GM19463 (cell line): Measurements from ENCODE around the gene MYLK.
"Not testable (repeated sequence)": the region's sequence is repeated elsewhere in the genome, so short reads cannot be mapped to it uniquely, and the experiment has no call there.

Source experiments
- ATAC-seq: cut with Tn5 transposase; IDR thresholded peaks from one replicate; pipeline ENCODE4 v1.9.1; 2021; ENCODE audit warnings: mild to moderate bottlenecking, moderate library complexity; ENCODE audit not compliant: unreplicated experiment

MYLK gene

GRCh38 chr3:123753286-123753685 lies 130.8 kb downstream of the MYLK start:
- no peak for ATAC-seq

DNA sequence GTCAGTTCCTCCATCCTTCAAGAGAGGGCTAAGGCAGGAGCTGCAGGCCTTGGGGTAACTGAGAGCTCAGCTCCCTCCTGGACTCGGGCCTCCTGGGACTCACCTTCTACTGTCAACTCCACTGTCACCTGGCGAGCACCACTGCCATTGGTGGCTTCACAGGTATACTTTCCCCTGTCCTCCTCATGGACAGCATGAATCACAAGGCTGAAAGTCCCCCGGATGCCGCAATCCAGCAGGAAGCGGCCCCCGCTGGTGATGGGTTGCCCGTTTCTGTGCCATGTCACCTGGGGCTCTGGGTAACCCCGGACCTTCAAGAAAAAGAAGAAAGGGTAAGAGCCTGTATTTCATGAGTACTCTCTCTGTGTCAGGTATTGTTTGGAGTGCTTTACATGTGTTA lies 131.9 kb downstream of the MYLK start:
- no peak for ATAC-seq

- ATAC-seq: no peak
These were observed 132.7 kb downstream of the MYLK start for GRCh38 chr3:123751433-123751832.

GRCh38 chr3:123750659-123751420 lies 133.3 kb downstream of the MYLK start:
- ATAC-seq: no peak

DNA sequence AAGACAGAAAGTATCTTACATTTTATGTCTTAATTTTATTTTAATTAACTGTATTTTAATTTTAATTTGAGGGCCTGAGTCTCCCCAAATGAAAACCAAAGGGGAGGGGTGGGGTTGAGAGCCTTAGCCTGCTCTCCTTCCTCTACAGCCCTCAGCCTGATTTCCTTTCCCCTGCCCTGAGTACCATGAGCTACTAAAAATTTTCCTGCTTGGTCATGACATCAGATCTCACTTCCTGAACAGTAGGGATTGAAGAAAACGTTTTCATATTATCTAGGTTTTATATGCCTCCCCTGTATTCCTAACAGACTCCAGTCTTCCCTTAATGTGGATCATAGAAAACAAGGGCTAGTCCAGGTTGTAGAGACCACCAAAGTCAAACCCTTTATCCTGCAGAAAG lies 133.9 kb downstream of the MYLK start:
- ATAC-seq: no peak

DNA sequence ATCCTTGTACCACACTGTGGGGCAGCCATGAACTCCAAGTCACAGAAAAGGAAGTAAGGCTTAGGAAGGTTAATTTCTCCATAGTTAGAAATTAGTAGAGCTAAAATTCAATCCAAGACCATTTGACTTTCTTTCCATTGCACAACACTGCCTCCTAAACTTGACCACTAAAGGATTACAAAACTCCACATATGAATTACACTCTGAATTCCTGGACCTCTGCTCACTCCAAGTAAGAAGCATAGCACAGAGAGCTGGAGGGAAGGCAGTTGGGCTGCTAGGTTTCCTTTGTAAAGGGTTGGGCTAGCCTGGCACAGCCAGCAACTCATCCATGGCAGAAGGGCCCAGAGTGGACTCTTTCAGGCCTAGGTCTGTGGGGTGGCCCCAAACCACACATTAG lies 134.4 kb downstream of the MYLK start:
- no peak for ATAC-seq

- ATAC-seq: no peak
These were observed 138.8 kb downstream of the MYLK start for GRCh38 chr3:123745184-123745855.

DNA sequence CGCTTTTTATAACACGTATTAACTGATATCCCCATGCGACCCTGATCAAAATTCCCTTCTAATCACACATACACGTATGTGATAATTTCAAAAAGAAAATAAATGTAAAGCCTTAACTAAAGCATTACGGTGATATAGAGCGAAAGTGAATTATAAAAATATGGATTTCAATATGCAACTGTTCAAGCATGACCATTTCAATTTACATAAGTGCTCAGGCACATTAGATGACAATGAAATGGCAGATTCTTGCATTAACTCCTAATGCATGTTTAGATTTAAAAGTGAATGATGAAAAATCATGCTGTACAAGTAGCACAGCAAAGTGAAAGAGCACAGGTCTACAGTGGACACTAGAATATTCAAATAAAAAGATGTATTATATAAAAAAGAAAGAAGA lies 140.1 kb downstream of the MYLK start:
- no peak for ATAC-seq

DNA sequence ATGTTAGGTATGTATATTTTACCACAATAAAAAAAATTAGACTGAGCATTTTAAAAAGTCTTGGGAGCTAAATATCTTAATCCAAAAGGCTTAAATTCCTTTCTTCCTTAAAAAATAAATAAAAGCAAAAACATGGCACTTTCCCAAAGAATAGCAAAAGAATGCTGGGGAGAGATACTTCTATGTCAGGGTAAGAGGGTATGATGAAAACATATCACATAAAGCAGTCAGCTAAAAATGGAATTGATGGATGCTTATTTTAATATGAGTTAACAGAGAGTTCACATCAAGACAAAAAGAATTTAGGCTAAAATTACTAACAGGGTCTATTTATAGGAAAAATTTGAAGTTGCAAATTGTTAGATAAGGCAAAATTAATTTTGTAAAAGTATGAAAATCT lies 141.0 kb downstream of the MYLK start:
- no peak for ATAC-seq

GRCh38 chr3:123741041-123741511 lies 143.1 kb downstream of the MYLK start:
- no peak for ATAC-seq

DNA sequence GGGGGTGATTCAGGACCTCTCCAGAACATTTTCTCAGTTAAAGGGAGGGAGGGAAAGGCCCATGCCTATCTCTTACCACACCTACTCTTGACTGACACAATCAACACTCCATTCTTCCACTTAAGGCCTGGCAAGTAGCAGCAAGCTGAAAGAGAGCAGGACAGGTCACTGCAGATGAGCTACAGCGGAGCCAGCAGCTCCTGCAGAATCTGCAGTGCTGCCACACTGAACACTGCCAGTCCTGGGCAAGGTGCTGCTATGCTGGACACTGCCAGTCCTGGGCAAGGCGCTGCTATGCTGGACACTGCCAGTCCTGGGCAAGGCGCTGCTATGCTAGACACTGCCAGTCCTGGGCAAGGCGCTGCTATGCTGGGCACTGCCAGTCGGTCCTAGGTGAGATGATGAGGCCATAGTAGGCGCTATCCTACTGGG lies 143.7 kb downstream of the MYLK start:
- no peak for ATAC-seq

DNA sequence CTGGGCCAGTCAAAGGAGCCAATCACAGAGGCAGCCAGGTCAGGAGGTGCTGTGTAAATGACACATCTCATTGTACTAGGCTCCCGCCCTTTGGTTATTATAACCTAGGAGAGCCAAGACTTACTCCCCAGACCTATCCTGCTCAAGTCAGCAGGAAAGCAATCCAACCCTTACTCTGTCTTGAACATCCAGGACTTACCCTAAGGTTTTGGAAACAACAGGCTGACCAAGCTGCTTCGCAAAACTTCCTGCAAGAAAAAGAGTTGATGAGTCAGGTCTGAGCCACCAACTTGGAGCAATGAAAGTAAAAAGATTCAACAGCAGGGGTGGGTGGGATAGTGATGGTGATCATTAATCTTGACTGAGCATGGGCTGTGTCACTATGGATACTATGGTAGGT lies 144.4 kb downstream of the MYLK start:
- no peak for ATAC-seq

DNA sequence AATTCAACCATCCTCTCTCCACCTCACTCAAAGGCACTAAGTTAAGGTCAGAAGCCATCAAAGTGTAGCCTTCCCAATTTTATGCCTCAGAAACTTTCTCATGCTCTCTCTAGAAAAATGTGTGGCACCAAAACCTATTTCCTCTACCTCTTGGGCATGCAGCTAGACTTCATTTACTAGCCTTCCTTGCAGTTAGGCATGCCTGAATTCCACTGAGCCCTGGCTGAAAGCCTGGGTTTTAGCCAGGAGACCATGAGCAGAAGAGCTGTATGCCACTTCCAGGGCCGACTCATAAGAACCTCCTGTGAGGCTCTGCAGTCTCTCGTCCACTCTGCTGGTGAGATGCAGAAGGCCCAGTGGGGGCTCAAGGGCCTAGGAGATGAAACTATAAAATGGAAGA lies 145.0 kb downstream of the MYLK start:
- no peak for ATAC-seq

GRCh38 chr3:123738522-123738921 lies 145.6 kb downstream of the MYLK start:
- not testable (repeated sequence) for ATAC-seq

DNA sequence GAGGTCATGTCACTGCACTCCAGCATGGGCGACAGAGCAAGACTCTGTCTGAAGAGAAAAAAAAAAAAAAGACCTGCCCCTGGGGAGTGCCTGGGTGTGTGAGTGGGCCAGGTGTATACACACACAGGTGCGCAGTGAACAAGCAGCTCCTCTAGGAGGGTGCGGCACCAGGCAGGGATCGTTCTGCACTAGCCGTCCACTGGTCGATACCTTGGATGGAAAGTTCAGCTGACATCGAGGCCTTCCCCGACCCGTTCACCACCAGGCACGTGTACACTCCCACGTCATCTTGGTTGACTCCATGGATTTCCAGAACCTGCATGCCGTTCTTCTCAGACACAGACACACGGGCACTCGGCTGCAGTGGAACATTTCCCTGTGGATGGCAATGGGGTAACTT lies 147.0 kb downstream of the MYLK start:
- no peak for ATAC-seq

DNA sequence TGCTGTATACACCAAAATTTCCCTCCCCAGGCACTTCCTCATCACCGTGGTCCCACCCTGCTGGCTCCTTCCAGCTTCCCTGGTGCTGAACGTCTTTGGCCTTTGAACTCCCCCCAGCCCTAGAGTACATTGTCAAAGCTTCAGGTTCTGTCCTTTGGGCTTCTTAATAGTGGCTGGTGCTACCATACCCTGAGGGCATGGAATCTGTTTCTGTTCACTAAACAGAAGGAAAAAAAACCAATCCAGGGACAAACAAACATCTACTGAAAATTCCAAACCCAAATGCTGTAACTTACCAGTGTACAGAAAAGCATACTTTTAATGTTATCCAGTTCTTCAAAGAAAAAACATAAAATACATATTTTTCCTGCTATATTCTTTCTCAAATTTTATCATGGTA lies 148.7 kb downstream of the MYLK start:
- no peak for ATAC-seq

- ATAC-seq: no peak
These were observed 149.6 kb downstream of the MYLK start for GRCh38 chr3:123734527-123734902.

DNA sequence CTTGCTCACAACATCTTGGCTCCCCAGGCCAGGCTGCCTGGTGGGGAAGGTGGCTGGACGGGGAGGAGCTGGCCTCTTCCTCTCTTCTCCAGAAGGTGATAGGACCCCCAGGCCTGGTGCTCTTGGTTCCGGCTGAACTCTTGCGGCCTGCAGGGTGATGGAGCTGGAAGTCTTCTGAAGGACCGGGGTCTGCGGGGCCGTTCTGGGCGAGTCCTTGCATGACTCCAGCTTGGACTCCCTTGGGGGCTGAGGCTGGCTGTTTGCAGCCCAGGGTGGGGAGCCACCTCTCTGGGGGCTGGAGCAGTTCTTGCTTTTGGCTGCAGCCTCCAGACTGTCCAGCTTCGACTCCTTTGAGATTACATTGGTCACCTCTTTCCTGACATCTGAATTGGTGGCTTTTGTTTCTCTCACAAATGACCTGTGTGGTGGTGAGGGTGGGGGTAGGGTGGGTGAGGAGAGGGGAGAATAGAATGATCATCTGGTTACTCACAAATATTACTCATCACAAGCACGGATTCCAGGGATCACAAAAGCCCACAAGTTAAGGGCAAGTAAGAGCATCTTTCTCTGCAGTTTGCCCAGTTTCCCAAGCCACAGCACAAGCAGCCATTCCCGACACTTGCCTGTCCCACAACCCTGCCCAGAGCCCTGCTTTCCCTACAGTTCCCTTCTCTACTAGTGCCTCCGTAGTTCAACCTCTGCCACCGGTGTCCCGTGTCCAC lies 150.2 kb downstream of the MYLK start:
- ATAC-seq: no peak

- no peak for ATAC-seq
These were observed 150.8 kb downstream of the MYLK start for GRCh38 chr3:123733341-123733740.

GRCh38 chr3:123732447-123732846 lies 151.7 kb downstream of the MYLK start:
- no peak for ATAC-seq

DNA sequence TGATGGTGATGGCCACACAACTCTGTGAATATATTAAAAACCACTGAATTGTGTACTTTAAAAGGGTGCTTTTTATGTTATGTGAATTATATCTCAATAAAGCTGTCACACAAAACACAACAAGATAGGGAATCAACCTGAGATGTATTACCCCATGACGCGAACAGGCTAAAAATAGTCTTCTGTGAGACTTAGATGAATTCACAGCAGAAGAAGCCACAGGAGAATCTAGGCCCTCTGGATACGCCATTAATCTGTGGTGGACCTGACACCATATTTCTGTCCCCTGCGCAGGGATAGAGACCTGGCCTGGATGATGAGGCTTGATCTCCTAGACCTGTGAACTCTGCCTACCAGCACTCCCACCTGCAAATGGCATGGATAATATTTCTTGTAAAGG lies 153.3 kb downstream of the MYLK start:
- ATAC-seq: no peak

DNA sequence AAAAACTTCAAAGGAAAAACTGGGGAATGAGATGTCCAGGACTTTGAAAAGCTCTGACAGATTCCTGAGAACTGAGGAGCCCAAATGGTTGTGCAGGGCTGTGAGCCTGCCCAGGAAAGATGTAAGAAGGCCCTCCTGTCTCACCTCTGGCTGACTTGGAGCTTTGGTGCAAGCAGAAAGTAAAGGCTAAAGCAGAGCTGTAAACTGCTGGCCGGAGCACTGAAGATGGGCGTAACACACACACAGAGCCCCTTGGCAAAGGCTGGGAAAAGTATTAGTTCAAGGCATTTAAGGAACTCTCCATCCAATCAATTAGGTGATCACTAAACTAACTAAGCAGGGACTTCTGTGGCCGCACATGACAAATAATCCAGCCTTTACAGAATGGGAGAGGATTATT lies 155.1 kb downstream of the MYLK start:
- no peak for ATAC-seq
